Keratinocyte (primary cell): ENCODE measurements around the gene CHST8.

ENCODE experiments used
- EZH2 ChIP-seq: IDR thresholded peaks from one replicate; pipeline ENCODE4 v1.6.1; 2012; ENCODE audit warnings: inconsistent platforms, mild to moderate bottlenecking, low read length, moderate library complexity
- TF ChIP-seq, protein P1 (sequence below), 3 experiments: IDR thresholded peaks in 1 of 3; conservative IDR thresholded peaks in 1 of 3; optimal IDR thresholded peaks in 1 of 3; 2 replicates in 2 of 3; 3 replicates in 1 of 3; pipeline versions ENCODE3 to v1.5.1; 2011; ENCODE audit warnings: low read length in 3 of 3, mild to moderate bottlenecking in 3 of 3, moderate library complexity in 2 of 3, control low read depth in 1 of 3, inconsistent platforms in 1 of 3; ENCODE audit not compliant: insufficient read depth in 2 of 3; ENCODE audit errors: extremely low read depth in 1 of 3

DNA sequence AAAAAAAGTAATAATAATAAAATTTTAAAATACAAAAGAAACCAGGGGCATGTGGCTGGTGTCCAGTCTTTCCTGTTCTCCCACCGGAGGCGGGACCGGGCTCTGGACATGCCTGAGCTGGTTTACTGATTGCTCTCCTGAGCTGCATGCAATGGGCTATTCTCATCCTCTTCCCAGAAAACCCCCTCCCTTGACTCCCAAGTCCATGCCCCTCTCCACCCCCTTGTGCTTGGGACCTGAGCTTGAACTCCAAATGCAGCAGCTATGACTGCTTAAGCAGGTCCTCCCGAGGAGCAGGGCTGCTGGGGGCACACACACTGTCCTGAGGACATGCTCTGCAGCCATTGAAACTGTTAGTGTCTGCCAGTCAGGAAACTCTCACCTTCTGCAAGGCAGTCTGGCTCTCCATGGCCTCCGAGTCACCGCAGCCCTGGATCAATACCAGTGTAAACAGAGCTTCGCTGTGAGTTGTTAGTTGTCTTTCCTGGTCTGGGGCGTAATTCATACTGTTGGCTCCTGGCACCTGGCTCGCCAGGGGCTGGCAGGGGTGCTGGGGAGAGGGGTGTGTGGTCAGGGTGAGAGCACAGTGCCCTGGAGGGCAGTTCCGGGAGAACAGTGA is 41.6 kb upstream of the CHST8 start:
- no peak for TF ChIP-seq EZH2
- TF ChIP-seq, protein P1, sequence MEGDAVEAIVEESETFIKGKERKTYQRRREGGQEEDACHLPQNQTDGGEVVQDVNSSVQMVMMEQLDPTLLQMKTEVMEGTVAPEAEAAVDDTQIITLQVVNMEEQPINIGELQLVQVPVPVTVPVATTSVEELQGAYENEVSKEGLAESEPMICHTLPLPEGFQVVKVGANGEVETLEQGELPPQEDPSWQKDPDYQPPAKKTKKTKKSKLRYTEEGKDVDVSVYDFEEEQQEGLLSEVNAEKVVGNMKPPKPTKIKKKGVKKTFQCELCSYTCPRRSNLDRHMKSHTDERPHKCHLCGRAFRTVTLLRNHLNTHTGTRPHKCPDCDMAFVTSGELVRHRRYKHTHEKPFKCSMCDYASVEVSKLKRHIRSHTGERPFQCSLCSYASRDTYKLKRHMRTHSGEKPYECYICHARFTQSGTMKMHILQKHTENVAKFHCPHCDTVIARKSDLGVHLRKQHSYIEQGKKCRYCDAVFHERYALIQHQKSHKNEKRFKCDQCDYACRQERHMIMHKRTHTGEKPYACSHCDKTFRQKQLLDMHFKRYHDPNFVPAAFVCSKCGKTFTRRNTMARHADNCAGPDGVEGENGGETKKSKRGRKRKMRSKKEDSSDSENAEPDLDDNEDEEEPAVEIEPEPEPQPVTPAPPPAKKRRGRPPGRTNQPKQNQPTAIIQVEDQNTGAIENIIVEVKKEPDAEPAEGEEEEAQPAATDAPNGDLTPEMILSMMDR (optimal IDR thresholded peaks at IDR 0.05 in 1 of 3, IDR thresholded peaks at IDR 0.05 in 1 of 3, conservative IDR thresholded peaks at IDR 0.05 in 1 of 3; ENCODE audit: extremely low read depth in 1 of 3, insufficient read depth in 2 of 3, low read length in 3 of 3) = no peak
